Measurements from ENCODE around the gene GPC1. TPM values are rescaled to one million over a fixed set of nuclear protein-coding genes. Genes with fewer than 3 reads are reported as not detected.

The GPC1 gene
- total and polyA plus RNA-seq, 2 of the 13 experiments (the other 11 are each of a cell fraction or from before 2014, with no cell fraction given): 4.0 to 5.5 TPM

DNA sequence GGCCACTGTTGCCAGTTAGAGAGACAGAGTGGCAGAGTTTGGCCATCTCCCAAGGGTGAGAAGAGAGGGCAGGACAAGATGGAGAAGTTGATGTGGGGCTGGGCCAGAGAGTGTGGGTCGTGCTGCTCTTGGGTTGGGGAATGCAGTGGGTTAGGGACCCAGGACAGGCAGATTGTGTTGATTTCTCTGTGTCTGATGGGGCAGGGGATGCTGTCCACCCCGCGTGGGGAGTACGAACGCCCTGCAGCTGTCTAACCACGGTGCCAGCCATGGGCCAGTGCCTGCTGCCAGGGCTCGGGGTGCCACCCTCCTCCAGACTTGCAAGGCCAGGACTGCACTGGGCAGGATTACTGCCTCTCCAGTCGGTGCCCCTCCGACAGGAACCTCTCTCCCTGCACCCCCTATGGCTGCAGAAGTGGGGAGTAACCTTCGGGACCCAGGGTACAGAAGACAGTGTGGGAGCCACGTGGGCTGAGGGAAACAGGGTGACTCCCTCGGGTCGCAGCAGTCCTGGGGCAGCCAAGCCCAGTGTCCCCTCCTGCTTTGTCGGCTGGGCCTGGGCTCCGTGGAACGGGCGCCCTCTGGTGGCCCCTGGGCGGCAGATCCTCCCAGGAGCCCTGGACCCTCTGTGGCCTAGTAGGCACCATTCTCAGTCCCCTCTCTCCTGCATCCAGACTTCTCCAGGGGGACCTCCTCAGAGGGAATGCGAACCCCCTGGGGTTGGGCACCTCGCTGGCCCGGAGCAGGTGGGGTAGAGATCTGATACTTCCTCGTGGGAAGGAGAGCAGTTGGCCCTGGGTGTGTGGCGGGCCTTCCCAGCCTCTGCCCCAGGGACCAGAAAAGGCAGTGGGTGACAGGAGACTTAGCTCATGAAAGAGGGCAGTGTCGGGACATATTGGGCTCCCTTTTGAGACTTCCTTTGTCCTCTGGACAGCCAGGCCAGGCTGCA lies 2.7 kb downstream of the GPC1 start (continued):
- TF ChIP-seq, protein P1, sequence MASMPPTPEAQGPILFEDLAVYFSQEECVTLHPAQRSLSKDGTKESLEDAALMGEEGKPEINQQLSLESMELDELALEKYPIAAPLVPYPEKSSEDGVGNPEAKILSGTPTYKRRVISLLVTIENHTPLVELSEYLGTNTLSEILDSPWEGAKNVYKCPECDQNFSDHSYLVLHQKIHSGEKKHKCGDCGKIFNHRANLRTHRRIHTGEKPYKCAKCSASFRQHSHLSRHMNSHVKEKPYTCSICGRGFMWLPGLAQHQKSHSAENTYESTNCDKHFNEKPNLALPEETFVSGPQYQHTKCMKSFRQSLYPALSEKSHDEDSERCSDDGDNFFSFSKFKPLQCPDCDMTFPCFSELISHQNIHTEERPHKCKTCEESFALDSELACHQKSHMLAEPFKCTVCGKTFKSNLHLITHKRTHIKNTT (CRISPR knock-in tag; IDR thresholded peaks at IDR 0.05): 0 out of 2 replicates have a peak, but pooled peaks have one; percentile 58
- TF ChIP-seq ZBTB26 (CRISPR knock-in tag; IDR thresholded peaks at IDR 0.05; ENCODE audit: borderline replicate concordance): peak; percentile 76; the same call in 1 of the 2 replicates
- peak; percentile 58 for TF ChIP-seq IRF2 (CRISPR knock-in tag; IDR thresholded peaks at IDR 0.05)
- no peak for TF ChIP-seq PHF21A (CRISPR knock-in tag; IDR thresholded peaks at IDR 0.05)
- peak; percentile 54; the same call in 1 of the 2 replicates for TF ChIP-seq KMT2B (CRISPR knock-in tag; IDR thresholded peaks at IDR 0.05)
- peak; percentile 42; the same call in 1 of the 2 replicates for TF ChIP-seq ISL2 (CRISPR knock-in tag; IDR thresholded peaks at IDR 0.05)
- TF ChIP-seq KAT8 (CRISPR knock-in tag; IDR thresholded peaks at IDR 0.05): 0 out of 2 replicates have a peak, but pooled peaks have one; percentile 16
- no peak for TF ChIP-seq MYPOP (CRISPR knock-in tag; IDR thresholded peaks at IDR 0.05)
- TF ChIP-seq SUZ12 (IDR thresholded peaks at IDR 0.05; ENCODE audit: low read depth, low read length): 0 out of 2 replicates have a peak, but pooled peaks have one; percentile 18
- TF ChIP-seq, protein P2, sequence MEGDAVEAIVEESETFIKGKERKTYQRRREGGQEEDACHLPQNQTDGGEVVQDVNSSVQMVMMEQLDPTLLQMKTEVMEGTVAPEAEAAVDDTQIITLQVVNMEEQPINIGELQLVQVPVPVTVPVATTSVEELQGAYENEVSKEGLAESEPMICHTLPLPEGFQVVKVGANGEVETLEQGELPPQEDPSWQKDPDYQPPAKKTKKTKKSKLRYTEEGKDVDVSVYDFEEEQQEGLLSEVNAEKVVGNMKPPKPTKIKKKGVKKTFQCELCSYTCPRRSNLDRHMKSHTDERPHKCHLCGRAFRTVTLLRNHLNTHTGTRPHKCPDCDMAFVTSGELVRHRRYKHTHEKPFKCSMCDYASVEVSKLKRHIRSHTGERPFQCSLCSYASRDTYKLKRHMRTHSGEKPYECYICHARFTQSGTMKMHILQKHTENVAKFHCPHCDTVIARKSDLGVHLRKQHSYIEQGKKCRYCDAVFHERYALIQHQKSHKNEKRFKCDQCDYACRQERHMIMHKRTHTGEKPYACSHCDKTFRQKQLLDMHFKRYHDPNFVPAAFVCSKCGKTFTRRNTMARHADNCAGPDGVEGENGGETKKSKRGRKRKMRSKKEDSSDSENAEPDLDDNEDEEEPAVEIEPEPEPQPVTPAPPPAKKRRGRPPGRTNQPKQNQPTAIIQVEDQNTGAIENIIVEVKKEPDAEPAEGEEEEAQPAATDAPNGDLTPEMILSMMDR (CRISPR knock-in tag; IDR thresholded peaks at IDR 0.05): peak; percentile 99
- 0 out of 2 replicates have a peak, but pooled peaks have one; percentile 65 for TF ChIP-seq ZNF333 (CRISPR knock-in tag; IDR thresholded peaks at IDR 0.05; ENCODE audit: borderline replicate concordance)
- TF ChIP-seq ZNF501 (CRISPR knock-in tag; IDR thresholded peaks at IDR 0.05): 0 out of 2 replicates have a peak, but pooled peaks have one; percentile 60
- peak; percentile 42; the same call in 1 of the 2 replicates for TF ChIP-seq RFXAP (CRISPR knock-in tag; IDR thresholded peaks at IDR 0.05; ENCODE audit: borderline replicate concordance)
- TF ChIP-seq ZBTB7B (CRISPR knock-in tag; IDR thresholded peaks at IDR 0.05): peak; percentile 63; the same call in 1 of the 2 replicates
- TF ChIP-seq XRCC5 (optimal IDR thresholded peaks at IDR 0.05; ENCODE audit: low read length): peak; percentile 98
- TF ChIP-seq ZBTB10 (CRISPR knock-in tag; IDR thresholded peaks at IDR 0.05; ENCODE audit: borderline replicate concordance): no peak
- no peak for TF ChIP-seq ARNT2 (CRISPR knock-in tag; IDR thresholded peaks at IDR 0.05; ENCODE audit: low read depth)
- peak; percentile 49; the same call in 1 of the 2 replicates for TF ChIP-seq MAZ (IDR thresholded peaks at IDR 0.05; ENCODE audit: borderline replicate concordance, low read depth, low read length)
- no peak for TF ChIP-seq MAZ (CRISPR knock-in tag; IDR thresholded peaks at IDR 0.05; ENCODE audit: low read depth)
